Smooth muscle cell of the brain vasculature (primary cell): ENCODE results near the gene ADAMTS3.

ENCODE experiments used
- DNase-seq: peaks from one replicate; pipeline ENCODE4 v3.0.0-alpha.2; 2012; ENCODE audit warnings: low read depth, low spot score

Gene ADAMTS3

GRCh38 chr4:72300126-72300525 lies 268.9 kb downstream of the ADAMTS3 start:
- no peak for DNase-seq

- DNase-seq: no peak
Measured at GRCh38 chr4:72295966-72296557, 273.0 kb downstream of the ADAMTS3 start.

- no peak for DNase-seq
Measured at GRCh38 chr4:72290737-72291136, 278.3 kb downstream of the ADAMTS3 start.

GRCh38 chr4:72286910-72287309 lies 282.1 kb downstream of the ADAMTS3 start:
- DNase-seq: no peak

- no peak for DNase-seq
Measured at GRCh38 chr4:72286185-72286584, 282.8 kb downstream of the ADAMTS3 start.

- no peak for DNase-seq
Measured at GRCh38 chr4:72283357-72283756, 285.7 kb downstream of the ADAMTS3 start.

GRCh38 chr4:72280252-72280651 lies 288.8 kb downstream of the ADAMTS3 start:
- DNase-seq: no peak

GRCh38 chr4:72275381-72275780 lies 293.6 kb downstream of the ADAMTS3 start:
- DNase-seq: no peak

- DNase-seq: no peak
Measured at GRCh38 chr4:72274251-72274650, 294.8 kb downstream of the ADAMTS3 start.

GRCh38 chr4:72255269-72255668 lies 313.8 kb downstream of the ADAMTS3 start:
- no peak for DNase-seq

- DNase-seq: no peak
Measured at GRCh38 chr4:72243641-72244040, 325.4 kb downstream of the ADAMTS3 start.

- no peak for DNase-seq
Measured at GRCh38 chr4:72239487-72240116, 329.4 kb downstream of the ADAMTS3 start.
